Breast epithelium (tissue), 3 donors: ENCODE measurements around the gene CD33.

ENCODE experiments used
- CTCF ChIP-seq, 3 donors: fragments of 450-650 bp; IDR thresholded peaks; one replicate each; pipeline ENCODE4 v1.5.1; 2016 to 2017; ENCODE audit warnings: antibody characterized with exemption in 3 of 3, mild to moderate bottlenecking in 3 of 3, moderate library complexity in 3 of 3
- POLR2A ChIP-seq: fragments of 450-650 bp; IDR thresholded peaks from one replicate; pipeline ENCODE4 v1.6.1; 2016; ENCODE audit warnings: antibody characterized with exemption, mild to moderate bottlenecking, moderate library complexity

GRCh38 chr19:51227326-51227725, 2.4 kb downstream of the CD33 start:
- TF ChIP-seq CTCF (IDR thresholded peaks at IDR 0.05) (no peak), POLR2A (no peak)
